Raji (cell line): ENCODE measurements around the gene NEK10.

Experiments
- POLR2A ChIP-seq: IDR thresholded peaks from 2 replicates; pipeline ENCODE4 v1.6.1; 2011; ENCODE audit warnings: low read depth, low read length, control low read depth; ENCODE audit not compliant: insufficient read depth

Gene NEK10

DNA sequence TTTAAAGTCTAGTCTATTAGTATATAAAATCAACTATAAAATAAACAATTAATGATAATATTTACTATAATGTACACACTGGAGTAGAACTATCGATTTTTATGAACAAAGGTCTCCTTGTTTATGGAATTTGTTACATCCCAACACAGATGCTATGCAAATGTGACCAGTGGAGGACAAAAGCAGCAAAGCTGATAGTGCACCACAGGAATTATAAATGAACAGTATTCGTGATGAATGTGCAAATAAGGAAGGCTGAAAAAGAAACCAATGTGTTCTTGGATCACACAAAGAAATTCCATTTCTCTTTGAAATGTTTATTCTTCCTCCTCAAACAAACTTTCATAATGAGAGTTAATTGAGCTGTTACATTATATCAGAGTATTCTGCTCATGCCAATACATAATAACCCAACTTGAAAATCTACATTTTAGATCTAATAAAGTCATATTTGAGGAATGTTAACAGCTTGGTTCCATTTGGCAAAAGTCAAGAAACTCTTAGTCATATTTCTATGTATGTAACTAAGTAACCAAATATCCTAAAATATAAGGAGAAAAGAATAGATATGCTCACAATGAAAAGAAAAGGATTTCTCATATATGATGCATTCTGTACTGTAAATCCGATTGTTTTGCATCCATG, 79.3 kb downstream of the NEK10 start:
- no peak for TF ChIP-seq POLR2A

DNA sequence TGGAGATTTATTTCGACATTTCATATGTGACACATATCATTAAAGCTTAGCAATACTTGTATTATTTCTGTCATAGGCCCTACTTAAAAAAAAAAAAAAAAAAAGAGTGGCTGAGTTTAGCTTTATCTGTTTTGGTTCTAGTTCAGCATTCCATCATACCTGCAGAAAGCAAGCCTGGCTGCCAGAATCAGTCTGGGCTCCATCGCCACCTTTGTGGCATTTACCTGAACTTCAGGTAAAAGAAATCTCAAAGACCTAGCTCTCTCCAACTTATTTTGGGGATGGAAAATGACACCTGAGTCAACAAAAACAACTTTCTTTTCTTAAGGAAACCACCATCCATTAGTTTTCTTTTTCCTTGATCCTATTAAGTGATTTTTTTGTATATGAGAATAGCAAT, 82.1 kb downstream of the NEK10 start:
- TF ChIP-seq POLR2A: no peak

DNA sequence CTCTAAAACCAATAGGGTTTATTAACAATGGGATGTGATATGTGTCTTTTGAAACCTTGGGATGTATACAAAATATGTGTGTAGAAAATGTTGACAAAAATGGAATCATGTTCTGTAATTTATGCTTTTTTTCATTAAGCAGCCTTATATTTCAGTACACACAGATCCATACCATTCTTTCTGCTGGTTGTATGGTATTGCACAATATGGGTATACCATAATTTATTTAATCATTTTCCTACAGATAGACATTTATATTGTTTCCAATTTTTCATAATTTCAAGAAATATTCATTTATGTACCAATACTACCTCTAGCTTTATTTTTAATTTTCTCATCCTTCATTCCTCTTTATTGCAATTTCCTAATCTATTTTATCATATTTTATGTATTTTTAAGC, 83.5 kb downstream of the NEK10 start:
- TF ChIP-seq POLR2A: no peak

DNA sequence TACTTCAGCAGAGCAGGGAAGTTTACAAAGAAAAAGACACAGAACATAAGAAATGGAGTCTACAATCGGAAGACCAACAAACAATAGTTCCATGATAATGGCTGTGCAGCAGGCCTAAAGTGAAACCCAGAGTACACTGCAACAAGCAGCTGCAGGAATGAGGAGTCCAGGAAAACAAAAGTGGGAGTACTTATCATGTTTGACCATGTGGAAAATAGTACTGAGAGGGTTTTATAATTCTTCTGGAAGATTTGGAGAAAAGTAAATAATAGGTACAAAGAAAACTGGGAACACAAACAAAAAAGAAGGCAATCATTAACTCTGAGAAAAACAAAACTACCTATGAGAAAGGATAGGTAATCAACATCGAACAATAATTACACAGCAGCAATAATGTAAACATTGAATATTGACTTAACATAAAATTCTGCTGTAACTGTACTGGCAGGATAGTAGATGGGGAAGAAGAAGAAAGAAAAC, 87.5 kb downstream of the NEK10 start:
- TF ChIP-seq POLR2A: no peak

DNA sequence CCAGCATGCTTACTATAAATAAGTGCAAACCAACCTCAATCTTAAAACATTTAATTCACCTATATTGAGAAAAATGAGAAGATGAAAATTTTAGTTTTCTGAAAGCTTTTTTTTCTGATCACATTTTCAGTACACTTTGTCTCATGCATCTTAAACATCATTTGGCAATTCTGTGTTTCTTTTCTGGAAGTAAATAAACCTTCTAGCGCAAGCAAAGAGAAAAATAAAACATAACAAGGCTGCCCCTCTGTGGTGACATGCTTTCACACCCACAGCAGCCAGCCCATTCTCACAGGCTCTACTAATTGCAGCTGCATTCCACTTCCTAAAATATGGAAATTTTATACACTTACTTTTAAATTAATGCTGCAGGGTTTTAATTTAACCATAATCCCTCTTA, 90.1 kb downstream of the NEK10 start:
- TF ChIP-seq POLR2A: no peak

DNA sequence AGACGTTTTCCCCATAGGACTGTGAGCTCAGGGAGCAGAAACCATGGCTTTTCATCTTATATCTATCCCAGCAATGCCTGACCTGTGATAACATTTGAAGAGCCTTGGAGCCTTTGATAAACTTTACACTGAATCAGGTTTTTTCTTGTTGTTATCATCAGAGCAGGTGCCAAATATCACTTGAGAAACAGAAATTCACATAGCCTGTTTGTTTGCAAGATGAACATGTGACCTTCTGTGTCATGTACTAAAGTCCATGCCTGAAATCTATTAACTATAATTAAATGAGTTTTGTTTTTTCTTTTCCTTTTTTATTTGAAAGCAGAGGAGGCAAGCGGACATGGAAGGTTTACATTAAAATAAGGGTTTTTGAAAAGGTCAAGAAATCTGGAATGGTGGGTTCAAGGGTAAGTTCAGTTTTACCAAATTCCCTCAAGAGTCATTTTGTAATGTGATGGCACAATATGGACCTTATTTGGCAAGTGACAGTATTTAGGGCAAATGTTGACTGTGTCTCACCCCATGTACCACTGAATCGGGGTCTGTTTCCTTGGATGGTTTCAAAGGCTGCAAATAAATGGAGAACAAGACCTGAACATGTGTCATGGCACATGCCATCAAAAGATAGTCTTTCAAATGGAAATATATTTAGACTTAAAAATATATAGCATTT, 90.7 kb downstream of the NEK10 start:
- TF ChIP-seq POLR2A: no peak

DNA sequence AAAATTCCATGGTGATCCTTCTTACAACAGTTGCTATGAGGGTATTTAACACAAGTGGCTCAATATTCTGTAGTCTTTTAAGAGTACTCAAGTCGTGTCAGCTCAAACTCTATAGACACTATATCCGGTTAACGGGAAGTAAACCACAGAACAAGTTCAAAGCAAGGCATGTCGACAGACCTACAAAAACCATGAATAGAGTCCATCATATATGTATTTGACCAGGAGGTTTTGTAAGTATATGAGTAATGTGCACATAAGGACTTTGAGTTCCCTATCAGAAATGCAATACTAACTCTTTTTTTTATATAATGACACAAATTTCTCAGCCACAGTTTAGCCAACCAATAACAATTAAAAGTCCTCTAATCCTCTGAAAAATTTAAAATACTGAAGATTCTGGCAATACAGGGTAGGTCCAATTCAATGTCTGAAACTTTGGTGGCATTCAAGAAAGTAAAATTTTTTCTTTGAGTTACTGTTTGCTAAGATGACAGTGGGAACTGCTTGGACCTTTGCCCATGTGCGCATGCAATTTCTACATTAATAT, 93.7 kb downstream of the NEK10 start:
- TF ChIP-seq POLR2A: no peak

DNA sequence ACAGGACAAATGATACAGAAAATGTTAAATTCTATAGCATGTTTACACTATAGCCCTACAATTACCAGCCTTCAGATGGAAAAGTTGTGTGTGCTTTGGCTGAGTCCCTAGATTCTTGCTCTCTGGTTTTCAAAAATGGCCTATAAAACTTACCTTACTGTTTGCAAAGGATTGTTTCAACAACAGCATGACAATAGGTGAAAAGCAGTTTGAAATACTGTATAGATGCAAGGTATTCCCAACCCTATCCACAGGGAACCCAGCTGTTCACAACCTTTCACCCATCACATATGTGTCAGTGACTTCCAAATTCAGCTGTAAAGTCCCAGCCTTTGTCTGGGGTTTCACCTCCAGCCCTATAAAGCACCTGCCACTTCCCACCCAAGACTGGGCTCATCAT, 97.3 kb downstream of the NEK10 start:
- TF ChIP-seq POLR2A: no peak

DNA sequence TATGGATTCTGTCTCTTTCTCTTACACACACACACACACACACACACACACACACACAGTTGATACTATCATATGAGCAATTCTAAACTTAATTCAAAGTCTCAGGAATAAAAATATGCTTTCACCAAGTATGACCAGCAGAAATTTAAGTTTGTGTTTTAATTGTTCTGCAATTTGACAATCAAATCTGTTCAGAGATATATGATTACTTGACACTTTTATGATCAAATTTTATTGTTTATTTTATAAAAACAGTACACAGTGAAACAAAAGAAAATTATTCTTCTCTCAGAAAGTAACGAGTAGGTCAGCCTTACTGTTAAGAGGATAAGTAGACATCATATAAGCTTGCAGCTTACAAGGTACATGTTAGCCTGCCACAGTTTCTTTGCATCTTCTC, 114.3 kb downstream of the NEK10 start:
- TF ChIP-seq POLR2A: no peak

DNA sequence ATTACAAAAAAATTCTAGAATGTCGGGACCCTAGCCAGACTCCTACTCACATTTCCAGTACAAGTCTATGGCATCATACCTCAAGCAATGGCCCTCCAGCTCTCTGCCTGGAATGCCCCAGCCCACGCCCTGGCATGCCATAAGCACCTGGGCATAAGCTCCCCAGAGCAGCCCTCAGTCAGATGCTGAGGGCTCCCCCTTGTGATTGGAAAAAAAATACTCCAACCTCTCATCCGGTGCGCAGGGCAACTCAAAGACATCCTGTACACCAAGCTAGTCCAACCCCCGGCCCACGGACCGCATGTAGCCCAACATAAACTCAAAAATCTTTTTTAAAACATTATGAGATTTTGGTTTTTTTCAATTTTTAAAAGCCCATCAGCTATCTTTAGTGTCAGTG, 115.4 kb downstream of the NEK10 start:
- no peak for TF ChIP-seq POLR2A

DNA sequence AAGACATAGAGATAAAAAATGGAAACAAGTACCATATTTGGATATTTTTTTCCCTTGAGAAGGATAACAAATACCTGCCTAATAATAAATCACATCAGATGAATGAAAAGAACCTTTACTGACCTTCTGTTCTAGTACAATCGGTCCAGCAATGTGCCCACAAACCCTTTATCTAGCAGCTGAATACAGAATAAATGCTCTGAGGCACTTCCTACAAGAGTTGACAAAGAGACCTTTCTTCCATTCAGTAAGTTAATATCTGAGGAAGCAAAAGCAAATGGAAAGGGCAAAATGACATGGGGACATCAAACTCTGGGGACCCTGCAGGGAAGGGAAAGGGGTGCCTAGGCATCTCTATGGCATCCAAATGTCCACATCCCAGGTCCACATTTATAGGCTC, 115.8 kb downstream of the NEK10 start:
- no peak for TF ChIP-seq POLR2A

DNA sequence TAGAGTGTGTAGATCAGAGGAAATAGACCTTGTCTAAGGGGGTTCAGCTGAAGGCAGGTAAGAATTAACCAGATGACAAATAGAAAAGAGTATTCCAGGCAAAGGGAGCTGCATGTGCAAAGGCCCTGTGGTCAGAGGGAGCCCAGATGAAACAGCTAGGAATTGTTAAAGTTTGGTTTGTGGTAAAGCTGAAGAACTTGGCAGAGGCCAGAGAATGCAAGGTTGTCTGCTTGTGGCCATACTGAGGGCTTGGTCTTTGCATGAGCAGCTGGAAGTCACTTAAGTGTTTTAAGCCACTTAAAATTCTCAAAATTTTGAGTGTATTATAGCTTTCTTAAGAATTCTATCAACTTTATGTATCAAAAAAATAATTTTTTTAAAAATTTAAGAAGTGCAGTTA, 116.5 kb downstream of the NEK10 start:
- no peak for TF ChIP-seq POLR2A

DNA sequence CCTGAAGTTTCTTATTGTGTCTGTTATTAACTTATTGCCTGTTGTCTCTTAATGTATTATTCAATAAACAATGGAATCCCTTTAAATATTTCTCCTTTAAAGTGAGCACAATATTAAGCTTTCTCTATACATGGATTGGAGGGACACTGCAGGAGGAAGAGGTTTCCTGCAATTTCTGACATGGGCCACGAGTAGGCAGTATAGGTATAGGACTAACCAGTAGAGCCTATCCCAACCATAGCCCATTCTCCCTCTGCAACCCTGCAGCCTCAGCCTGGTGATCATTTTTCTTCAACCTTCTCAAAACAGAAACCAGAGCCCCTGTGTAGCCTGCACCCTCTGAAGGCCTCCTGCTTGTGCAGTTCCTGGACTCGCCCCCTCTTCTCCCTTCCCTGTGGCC, 124.8 kb downstream of the NEK10 start:
- no peak for TF ChIP-seq POLR2A

DNA sequence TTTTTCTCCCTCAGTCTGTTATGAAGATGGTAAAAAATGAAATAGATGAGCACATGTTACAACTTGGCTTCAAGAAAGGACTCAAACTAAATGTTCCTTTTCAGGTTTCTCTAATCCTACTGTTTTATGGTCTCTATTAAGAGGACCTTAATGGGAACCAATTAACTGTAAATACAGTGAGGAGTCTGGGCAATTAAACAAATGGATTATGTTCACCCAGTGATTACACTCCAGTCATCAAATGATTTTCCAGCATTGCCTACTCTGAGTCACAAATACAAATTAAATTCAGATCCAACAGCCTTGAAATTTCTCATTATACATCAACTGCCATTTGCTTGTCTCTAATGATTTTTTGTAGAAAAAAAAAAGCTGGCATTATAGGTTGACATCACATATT, 129.2 kb downstream of the NEK10 start:
- no peak for TF ChIP-seq POLR2A

DNA sequence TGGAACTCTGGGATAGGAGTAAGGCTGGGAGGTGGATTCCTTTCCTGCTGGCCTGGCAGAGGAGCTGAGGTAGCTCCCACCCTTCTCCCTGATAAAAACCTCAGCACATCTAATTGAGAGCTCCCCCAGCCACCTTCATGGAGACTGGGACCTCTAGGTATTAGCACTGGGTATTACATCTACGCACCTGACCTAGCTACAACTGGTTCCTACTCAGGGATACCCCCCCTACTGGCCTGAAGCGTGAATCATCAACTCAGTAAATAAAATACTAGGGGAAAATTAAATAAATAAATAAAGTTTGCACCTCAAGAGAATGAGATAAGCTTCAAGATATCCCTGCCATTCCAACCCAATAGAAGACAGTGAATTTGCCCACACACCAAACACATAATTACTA, 140.4 kb downstream of the NEK10 start:
- no peak for TF ChIP-seq POLR2A

DNA sequence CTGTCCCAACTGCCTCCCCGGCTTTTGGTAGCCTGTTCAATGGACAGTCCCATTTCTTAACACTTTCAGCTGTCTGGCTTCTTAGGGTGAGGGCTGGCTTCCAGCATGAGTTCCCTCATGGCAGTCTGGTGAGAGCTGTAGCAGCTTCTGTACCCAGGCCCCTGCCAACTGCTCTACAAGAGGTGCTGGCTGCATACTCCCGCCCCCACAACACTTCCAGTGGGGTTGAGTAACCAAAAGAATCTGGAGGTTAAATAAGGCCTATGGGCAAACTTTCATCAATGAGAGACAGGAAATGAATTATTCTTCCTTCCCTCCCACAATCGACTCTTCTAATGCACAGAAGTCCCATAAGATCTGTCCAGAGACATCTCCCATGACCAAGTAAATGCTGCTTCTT, 145.0 kb downstream of the NEK10 start:
- TF ChIP-seq POLR2A: no peak
